Nephron progenitor cell (in vitro differentiated cells): ENCODE data around the gene HDGF.

Experiments used
- DNase-seq: peaks from one replicate; pipeline ENCODE4 v3.0.0; 2021
- H3K27ac Mint-ChIP-seq: 2 replicates; pipeline ENCODE4 v1.8.0; 2021; ENCODE audit warnings: mild to moderate bottlenecking, moderate library complexity, mixed read lengths
- H3K27me3 Mint-ChIP-seq: 2 replicates; pipeline ENCODE4 v1.8.0; 2021; ENCODE audit warnings: mild to moderate bottlenecking, low read depth, mixed read lengths; ENCODE audit not compliant: poor library complexity
- H3K36me3 Mint-ChIP-seq: 2 replicates; pipeline ENCODE4 v1.8.0; 2021; ENCODE audit warnings: low read depth, mixed read lengths
- H3K4me1 Mint-ChIP-seq: 2 replicates; pipeline ENCODE4 v1.8.0; 2021; ENCODE audit warnings: mixed read lengths
- H3K4me3 Mint-ChIP-seq: 2 replicates; pipeline ENCODE4 v1.8.0; 2021; ENCODE audit warnings: mild to moderate bottlenecking, moderate library complexity, mixed read lengths
- H3K9me3 Mint-ChIP-seq: 2 replicates; pipeline ENCODE4 v1.8.0; 2021; ENCODE audit warnings: mild to moderate bottlenecking, moderate library complexity, mixed read lengths
- CTCF ChIP-seq: fragments of 200-600 bp; sonication (generic); IDR thresholded peaks from 2 replicates; pipeline ENCODE4 v1.5.0; 2021; ENCODE audit warnings: antibody characterized with exemption

The HDGF gene

GRCh38 chr1:156794506-156795373, 43.3 kb upstream of the HDGF start:
- Mint-ChIP-seq H3K4me3 (no peak overlapping the region), H3K36me3 (peaks cover 64% of the 10 kb centered on the region), H3K27me3 (no peaks in the 10 kb centered on the region), H3K4me1 (peaks cover 47% of the 10 kb centered on the region), H3K27ac (peak overlapping the region; percentile 62), H3K9me3 (no peaks in the 10 kb centered on the region)
- no peak for DNase-seq
- no peak for TF ChIP-seq CTCF

DNA sequence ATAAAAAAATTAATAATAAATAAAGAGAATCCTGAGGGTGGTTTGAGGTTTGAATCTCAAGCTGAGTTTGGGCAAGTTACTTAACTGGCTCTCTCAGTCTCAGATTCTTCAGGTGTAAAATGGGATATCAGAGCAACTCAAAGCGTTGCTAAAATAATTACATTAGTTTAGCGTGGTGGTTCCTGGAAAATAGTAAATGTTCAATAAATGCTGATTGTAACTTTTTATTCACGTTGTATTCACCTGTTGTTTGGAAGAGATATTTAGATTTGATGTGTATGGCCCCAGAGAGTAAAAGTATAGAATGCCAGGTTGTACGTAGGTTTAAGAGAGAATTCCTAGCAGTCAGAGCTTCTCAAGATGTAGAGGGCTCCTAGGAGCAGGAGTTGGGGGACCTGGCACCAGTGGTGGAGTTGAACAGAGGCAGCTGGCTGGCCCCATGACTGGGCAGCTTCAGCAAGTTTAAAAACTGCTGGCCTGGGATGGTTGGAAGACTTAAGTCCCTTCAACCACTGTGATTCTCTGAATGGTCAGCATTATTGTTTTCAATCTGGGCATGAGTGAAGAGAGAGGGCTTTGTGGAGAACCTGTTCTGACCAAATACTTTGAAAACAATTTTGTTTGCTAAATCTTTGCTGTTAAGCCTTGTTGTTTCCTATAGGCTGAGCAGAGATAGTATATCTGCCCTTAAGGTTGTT, 38.3 kb upstream of the HDGF start:
- Mint-ChIP-seq H3K36me3 (peaks cover 72% of the 10 kb centered on the region), H3K4me3 (no peak overlapping the region), H3K27me3 (no peaks in the 10 kb centered on the region), H3K9me3 (no peaks in the 10 kb centered on the region), H3K27ac (peak overlapping the region; percentile 1), H3K4me1 (peaks cover 5% of the 10 kb centered on the region)
- no peak for DNase-seq
- TF ChIP-seq CTCF, result no peak

GRCh38 chr1:156788136-156788535, 36.7 kb upstream of the HDGF start:
- Mint-ChIP-seq H3K36me3 (peaks cover 69% of the 10 kb centered on the region), H3K27me3 (no peaks in the 10 kb centered on the region), H3K27ac (no peak overlapping the region), H3K4me3 (no peak overlapping the region), H3K4me1 (no peaks in the 10 kb centered on the region), H3K9me3 (no peaks in the 10 kb centered on the region)
- no peak for DNase-seq
- TF ChIP-seq CTCF, result no peak

- TF ChIP-seq CTCF, result no peak
- Mint-ChIP-seq H3K4me3 (no peak overlapping the region), H3K4me1 (no peaks in the 10 kb centered on the region), H3K9me3 (no peaks in the 10 kb centered on the region), H3K36me3 (peaks cover 69% of the 10 kb centered on the region), H3K27ac (peak overlapping the region; percentile 85), H3K27me3 (no peaks in the 10 kb centered on the region)
- no peak for DNase-seq
Observed at GRCh38 chr1:156786640-156787039, 35.2 kb upstream of the HDGF start.

DNA sequence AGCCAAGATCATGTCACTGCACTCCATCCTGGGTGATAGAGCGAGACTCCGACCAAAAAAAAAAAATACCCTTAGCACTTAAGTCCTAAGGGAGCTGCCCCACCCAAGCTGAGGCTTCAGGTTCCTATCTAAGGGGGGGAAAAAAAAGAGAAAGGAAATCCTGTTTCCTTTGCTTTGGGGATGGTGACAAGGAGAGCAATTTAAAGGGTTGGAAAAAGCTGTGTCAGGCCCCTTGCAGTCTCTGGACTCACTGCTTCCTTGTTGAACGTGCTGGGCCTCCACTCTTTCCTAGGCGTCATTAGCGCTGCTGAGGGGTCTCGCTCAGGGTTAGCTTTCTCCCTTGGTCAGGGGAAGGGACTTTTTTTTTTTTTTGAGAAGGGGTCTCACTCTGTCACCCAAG, 34.0 kb upstream of the HDGF start:
- Mint-ChIP-seq H3K36me3 (peaks cover 67% of the 10 kb centered on the region), H3K27ac (peak overlapping the region; percentile 92), H3K27me3 (no peaks in the 10 kb centered on the region), H3K4me3 (no peak overlapping the region), H3K9me3 (no peaks in the 10 kb centered on the region), H3K4me1 (peaks cover 5% of the 10 kb centered on the region)
- no peak for TF ChIP-seq CTCF
- DNase-seq, result no peak
